HG03342 (cell line): Measurements from ENCODE around the gene MEX3D.
A peak's percentile ranks its signal among the peaks of the same experiment; 100 is the strongest.

Experiments
- ATAC-seq: cut with Tn5 transposase; IDR thresholded peaks from one replicate; pipeline ENCODE4 v1.9.1; 2021; ENCODE audit warnings: mild to moderate bottlenecking, moderate library complexity; ENCODE audit not compliant: unreplicated experiment

The MEX3D gene

DNA sequence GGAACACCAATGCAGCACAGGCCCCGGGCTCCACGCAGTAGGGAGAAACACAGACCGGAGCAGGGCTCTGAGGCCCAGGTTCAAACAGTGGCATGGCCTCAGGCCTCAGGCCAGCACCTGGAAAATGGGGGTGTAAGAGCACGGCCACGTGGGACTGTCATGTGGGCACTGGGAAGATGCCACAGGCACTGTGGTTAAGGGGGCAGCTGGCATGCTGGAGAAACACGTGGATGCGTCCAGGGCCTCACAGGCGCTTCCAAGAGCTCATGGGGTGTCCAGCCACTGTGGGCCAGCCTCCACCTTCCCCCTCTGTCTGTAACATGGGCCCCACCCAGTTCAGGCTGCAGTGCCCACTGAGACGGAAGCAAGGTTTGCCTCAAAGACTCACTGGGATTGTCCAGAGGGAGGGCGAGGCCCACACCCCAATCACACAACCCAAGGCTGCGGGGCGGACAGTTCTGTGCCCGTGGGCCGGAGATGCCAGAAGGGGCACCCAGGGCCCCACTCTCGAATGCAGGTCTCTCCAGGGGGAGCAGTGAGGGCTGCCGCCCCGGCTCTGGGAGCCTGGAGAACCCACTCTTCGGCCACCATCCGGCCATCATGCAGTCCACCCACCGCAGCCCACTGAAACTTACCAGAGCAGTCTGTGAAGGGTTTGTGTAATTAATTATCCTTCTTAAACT lies 30.8 kb upstream of the MEX3D start:
- ATAC-seq = no peak

DNA sequence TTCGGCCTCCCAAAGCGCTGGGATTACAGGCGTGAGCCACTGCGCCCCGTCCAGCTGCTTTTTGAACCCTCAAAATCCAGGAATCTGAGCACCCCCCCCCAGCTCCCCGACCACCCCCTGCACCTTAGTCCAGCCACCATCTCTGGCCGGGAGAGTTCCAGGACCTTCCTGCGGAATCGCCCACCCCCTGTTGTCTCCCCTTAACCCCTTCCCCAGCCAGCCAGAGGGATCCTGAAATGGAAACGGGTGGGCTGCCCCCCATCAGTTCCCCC lies 25.3 kb upstream of the MEX3D start:
- no peak for ATAC-seq

DNA sequence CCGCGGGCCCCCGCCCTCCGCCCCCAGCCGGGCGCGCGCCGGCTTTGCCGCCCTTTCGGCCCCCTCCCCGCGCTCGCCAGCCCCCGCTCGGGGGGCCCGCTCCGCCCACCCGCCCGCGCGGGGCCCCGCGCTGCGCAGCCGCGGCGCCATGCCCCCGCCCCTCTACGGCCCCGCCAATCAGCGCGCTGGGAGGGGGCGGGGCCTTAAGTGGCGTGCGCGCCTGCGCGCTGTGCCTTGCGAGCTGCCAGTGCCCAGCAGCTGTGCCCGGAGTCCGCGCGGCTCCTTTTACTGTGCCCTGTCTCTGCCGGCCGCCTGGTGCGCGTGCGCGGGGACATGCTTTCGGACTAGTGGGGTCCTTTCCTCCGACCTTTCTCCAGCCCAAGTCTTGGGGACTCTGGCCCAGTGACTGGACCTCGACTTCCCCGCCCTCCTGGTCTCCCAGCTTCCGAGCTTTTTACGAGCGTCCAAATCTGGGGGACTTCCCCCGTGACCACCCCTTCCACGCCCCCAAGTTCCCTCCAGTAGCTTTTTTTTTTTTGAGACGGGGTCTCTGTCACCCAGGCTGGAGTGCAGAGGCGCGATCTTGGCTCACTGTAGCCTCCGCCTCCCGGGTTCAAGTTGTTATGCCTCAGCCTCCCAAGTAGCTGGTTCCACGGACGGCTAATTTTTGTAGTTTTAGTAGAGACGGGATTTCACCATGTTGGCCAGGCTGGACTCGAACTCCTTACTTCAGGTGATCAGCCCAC lies 24.8 kb upstream of the MEX3D start, which contains the start of gene MBD3:
Gene MBD3 (minus strand): TSS at position 111 of the 746 bp plus-strand sequence. CDS start 234 bp downstream, outside the sequence.
- peak; percentile 55 for ATAC-seq

DNA sequence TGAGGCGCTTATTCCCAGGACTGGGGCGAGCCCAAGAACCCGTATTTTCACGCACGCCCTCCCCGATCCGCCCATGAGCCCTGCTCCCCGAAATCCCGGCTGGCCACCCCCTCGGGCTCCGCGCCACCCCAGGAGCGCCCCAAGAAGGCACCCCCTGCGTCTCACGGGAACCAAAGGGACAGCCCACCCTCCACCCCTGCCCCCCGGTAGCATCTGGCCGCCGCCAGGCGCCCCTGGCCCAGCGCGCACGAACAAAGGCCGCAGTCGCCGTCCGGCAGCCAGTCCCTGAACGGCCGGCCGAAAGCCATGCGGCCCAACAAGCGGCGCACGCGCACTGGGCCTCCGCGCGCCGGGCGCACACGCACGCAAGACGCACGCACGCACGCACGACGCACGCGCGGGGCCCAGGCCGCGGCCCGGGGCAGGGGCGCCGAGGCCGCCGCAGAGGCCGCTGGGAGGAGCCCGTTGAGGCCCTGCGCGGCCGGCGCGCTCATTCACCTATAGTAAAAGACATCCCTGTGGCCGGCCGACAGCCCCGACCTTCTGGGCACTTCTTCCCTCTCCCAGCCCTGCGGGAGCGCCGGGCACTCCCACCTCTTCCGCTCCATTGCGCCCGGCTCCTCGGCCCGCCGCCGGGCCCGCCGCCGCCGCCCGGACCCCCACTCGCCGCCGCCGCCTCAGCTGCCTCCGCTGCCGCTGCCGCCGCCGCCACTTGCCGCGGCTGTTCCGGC lies 24.1 kb upstream of the MEX3D start:
- ATAC-seq = peak; percentile 66

DNA sequence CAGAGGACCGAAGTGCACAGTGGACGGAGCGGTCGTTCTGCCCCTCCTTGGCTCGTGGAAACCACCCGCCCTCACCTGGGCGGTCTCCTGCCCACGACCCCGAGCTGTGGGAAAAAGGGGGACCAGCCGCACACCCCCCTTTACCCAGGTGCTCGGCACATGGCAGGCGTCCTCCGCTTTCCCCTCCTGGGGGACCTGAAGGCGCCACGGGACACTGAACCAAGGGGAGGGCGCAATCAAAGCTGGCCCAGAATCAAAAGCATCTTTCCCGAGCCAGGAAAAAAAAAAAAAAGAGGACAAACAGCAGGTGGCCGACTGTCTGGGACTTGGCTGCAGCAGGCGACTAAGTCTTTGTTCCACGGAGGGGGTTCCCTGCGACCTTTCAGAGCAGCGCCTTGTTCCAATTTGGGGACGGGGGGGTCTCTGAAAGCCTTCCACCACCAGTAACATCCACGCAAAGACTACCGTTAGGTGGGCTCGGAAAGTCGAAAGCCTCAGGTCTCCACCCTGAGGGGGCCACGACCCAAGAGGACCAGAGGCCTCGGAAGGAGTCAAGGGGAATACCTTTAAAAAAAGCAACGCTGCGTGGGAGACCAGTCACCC lies 23.4 kb upstream of the MEX3D start:
- no peak for ATAC-seq

DNA sequence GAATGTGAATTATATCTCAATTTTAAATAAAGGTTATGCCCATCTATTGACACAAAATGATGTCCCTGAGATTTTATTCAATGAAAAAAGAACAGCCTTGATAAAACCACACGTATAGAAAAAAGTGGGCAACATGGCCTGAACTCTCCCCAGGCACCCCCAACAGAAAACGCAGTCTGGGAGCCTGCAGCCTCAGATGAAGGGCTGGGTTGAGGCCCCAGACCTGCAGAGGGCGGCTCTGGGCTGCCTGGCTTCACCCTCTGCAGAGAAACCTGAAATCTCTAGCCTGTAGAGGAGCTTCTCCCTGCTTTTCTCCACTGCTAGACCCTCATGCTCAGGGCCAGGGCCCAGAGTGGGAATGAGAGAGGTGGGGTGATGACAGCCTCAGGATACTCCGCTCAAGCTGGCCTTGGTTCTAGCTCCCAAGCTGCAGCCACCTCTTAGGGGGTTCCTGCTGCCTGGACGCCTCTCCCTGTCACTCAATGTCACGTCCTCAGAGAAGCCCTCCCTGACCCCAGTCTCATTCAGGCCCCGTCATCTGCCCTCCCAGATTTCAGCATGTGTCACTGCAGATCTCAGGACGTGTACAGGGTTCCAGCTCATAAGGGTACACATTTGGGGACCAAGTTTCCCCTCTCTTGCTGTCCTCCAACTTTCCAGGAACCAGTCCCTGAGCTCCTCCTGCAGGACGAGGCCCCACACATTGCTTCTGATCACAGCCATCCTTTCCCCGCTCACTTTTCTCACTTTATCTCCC lies 22.7 kb upstream of the MEX3D start:
- no peak for ATAC-seq

DNA sequence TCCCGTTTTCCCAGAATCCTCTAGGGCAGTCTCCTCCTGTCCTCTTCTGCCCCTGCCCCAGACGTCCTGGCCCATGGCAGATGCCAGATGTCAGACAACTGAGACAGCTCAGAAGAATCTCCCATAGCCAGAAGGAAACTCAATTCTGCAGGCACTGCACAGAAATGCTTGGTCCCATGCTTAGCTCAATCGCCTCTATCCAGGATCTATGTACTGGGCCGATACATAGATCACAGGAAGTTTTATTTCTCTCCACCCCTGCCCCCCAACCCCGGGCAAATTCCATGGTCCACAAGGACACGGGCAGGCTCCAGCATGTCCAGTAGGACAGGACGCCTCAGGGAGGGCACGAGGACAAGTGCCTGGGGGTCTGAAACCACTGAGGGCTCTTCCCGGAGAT lies 19.7 kb upstream of the MEX3D start:
- no peak for ATAC-seq

DNA sequence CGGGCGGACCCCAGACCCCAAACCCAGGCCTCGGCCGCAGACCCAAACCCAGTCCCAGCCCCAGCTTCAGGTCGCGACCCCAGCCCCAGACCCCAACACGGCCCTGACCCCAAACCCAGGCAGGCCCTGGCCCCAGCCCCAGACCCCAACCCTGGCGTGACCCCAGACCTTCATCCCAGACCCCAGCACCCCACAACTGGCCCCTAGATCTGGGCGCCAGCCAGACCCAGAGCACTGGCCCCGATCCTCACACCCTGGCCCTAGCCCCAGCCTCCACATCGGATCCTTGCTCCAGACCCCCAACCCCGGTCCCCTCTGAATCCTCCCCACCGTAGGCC lies 17.1 kb upstream of the MEX3D start:
- no peak for ATAC-seq

DNA sequence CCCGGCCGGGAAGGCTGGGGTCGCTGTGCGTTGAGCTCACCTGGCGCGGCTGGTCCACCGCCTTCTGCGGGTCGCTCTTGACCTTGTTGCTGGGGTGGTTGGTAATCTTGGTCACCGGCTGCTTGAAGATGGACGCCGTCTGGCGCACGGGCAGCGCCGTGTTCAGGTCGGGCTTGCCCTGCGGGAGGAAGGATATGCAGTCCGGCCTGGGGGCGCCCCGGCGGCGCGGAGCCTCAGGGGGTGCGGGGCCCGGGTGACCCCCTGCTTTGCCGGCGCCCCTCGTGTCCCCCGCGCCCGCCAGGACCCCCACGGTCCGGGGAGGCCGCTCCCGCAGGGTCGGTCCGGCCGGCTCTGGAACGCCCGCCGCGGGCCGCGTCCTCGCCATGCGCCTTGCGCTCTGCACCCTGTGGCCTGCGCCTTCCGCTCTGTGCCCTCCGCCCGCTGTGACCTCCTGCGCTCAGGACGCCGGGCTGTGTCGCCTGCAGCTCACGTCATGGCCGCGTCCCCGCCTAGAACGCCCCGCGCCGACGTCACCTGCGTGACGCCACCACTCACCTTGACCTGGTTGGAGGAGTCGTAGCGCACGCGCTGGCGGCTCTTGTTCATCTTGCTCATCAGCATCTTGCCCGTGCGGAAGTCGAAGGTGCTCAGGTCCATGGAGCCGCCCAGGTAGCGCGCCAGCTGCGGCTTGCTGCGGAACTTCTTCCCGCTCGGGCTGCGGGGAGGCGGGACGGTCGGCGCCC lies 16.5 kb upstream of the MEX3D start:
- ATAC-seq = no peak

DNA sequence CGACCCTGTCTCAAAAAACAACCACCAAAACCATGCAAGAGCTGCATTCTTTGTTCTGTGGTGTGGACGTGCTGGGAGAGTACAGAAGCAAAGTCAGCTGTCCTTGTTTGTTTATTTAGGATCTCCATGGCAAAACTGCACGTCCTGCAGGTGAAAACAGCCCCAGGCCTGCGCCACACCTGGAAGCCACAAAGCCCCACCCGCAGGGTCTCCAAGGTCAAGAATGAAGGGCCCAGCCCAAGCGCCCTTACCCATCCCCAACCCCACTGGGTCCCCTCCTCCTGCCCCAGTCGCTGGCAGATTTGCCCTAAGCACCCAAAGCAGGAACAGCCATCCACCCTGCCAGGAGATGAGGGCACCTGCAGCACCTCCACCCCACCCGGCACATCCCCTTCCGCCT lies 14.1 kb upstream of the MEX3D start:
- no peak for ATAC-seq

DNA sequence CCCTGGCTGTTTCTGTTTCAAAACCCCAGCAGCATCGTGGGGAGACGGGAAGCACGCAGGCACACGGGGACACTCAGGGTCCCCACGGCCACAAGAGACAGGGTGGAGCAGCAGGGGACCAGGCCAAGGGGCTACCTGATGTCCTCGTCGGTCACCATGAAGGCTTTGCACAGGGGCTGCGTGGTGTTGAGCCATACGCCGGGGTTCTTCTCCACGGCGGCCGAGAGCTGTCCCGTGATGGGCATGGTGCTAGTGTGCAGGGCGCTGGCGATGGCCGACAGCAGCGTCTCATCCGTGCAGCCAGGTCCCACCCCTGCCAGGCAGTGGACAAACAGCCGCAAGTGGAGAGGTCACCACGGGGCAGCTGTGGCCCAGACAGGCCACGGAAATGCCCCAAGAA lies 12.8 kb upstream of the MEX3D start:
- ATAC-seq = no peak

DNA sequence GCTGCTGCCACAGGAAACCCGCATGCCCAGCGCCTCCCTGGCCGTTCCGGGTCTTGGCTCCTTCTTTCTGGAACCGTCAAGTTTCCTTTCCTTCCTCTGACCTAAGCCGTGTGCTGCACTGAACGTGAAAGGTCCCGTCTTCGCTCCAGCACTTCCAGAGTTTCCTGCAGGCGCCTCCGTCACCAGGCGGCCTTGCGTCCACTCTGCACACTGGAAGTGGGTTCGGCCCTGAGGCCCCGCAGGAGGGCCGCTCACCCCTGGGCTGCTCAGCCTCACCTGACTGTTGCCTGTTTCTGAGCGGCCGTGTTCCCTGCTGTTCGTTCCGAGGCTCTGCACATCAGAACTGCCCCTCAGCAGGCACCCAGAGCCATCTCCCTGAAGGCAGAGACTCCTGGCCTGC lies 12.3 kb upstream of the MEX3D start:
- no peak for ATAC-seq

DNA sequence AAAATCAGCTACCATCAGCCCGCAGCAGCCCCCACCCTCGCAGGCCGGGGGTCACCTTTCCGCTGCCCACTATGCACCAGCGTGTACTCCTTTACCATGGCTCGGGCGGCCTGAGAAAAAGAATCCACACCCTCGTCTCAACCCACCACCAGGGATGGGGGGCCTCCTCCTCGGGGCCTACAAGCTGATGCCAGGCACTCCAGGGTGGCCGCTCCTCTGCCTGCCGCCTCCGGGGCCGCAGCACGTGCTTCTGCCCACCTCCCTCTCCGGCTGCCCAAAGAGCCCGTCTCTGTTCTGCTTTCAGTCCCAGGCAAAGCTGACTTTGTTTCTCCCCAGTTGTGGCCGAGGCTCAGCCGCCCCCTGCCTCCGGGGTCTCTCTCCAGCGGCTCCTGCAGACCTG lies 11.1 kb upstream of the MEX3D start:
- ATAC-seq = no peak

DNA sequence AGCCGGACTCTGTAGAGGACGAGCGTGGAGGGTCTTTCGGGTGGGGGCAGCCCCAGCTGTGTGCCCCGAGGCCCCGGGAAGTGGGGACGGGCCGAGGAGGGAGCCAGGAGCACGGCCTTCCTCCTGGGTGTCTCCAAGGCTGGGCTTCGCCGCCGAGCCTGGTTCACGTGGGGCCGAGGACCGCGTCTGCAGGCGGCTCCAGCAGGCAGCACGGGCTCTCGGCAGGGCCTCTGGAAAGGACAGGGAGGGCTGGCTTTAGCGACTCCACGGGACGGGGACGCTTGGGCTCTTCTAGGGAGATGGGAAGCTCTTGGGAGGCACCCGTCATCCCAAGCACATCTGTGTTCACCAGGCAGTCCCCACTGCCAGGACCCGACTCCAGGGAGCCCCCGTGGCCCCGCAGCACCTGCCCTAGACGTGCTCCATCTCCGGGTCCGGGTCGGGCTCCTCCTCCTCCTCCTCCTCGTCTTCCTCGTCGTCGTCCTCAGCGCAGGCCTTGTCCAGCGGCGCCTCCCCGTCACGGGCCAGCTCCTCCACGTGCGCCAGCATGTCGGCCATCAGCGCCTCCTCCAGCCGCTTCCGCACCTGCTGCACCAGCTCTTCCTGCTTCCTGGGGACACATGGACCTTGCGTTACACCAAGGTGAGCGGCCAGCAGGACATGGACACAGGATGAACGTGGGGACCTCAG lies 9.9 kb upstream of the MEX3D start:
- no peak for ATAC-seq

DNA sequence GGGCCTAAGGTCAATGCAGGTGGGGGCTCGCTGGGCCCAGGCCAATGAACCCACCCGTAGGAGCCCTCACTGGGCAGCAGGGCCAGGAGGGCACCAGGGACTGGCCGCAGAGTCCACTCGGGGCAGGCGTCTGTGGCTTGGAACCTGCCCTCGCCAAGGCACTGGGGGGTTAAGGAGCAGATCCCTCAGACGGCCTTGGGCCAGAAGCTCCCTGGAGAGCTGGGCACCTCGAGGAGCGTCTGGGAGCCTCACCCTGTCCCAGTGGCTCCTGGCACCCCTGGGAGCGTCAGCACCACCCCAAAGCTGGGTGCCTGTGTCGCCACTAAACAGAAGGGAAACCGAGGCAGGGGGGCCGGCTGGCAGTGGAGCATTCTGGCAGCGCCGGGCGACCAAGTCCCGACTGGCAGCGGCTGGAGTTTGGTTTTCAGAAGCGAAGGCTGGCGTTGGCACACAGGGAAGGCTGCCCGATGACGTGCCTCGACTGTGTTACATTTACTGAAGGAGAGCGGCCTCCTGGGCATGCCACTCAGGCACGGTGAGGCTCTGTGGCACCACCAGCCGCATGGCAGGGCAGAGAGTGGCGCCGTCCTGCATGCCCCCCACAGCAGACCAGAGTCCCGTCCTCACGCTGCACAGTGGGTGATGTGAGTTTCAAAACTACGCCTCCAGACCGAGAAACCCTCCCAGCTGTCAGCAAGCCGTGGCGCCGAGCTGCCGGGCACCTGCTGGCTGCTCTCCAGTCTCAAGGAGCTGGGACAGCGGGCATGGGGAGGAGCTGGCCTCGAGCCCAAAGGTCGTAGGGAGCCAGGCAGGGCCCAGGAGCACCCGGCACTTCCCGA lies 9.2 kb upstream of the MEX3D start:
- ATAC-seq = no peak

DNA sequence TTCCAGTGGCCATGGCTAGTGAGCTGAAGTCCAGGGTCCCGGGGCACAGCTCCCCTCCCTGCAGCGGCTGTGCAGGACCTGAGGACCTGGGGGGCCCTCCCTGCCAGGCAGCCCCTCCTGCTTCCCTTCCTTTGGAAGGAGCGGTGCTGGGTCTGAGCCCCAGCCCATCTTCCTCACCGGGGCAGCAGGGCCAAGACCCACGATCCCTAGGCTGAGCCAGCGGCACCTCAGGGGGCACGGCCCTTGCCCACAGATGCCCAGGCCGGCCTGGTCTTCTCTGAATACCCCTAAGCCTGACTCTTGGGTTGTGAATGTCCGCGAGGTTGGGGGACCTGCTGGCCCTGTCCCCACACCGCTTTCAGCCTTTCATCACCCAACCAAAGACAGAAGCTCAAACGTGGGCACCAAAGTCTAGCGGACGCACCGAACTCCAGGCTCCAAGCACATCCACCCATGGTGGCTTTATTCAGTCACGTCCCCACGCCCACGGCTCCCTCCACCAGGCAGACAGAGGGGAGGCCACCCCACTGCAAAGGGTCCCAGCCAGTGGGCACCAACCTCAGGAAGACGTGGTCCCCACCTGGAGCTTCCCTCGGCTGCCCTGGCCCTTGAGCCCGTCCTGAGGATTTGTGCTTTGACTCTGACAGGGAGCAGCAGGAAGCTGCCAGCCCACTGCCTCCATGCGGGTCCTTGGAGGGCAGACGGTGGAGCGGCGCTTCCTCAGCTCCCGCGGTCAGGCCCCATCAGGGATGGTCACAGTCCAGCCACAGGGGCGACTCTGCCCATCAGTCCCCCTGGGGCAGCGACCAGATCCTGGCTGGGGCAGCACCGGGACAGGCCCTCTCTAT lies 8.3 kb upstream of the MEX3D start:
- no peak for ATAC-seq

DNA sequence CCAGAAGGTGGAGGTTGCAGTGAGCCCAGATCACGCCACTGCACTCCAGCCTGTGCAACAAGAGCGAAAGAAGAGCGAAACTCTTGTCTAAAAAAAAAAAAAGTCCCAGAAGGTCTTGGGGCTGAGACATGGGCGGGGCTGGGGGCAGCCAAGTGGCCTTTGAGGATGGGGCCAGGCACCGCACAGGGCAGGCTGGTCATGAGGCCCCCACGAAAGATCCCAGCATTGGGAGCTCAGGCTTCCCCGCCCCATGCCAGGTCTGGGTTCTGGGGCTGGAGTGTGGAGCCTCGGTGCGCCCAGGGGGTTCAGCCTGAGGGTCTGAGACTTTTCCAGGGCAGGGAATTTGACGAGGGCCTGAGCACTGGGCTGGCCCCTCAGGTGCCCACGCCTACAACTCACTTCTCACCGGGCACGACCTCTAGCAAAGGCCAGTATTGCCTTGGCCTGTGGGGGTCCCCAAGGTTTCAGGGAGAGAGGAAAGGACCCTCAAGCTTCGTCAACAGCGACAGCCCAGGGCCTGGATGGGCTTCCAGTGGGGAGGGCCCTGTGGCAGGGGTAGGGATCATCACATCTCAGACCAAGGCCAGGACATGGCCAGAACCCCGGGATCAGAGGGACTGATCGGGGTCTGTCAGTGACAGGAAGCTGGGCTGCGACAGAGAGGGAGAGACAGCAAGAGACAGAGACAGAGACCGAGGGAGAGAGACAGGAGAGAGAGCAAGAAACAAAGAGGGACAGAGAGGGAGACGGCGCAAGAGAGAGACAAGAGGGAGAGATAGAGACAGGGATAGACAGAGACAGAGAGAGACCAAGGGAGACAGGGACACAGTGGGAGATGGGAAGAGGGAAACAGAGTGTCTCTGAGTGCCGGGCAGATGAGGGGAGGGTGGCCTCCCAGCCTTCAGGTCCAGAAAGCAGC lies 7.5 kb upstream of the MEX3D start:
- ATAC-seq = no peak
